ENCODE measurements around the gene ELMOD1.

Gene ELMOD1

DNA sequence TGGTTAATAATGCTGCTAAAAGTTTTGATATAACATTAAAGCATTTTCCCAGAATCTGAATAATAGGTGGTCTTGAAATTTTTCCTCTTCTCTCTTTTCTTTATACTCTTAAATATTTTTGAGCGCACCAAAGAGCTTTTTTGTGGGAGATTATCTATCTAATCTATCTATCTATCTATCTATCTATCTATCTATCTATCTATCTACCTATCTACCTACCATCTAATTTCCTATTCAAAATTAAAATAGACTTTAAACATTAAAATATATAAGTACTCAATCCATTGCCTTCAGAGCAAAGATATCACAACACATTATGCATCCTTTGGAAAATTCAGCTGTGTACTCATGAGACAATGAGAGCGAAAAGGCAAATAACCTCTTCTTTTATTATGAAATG is 55.8 kb downstream of the ELMOD1 start:
- no peak for DNase-seq (ENCODE audit: low spot score)

GRCh38 chr11:107648242-107648641 is 57.3 kb downstream of the ELMOD1 start:
- DNase-seq (ENCODE audit: low spot score) = no peak

DNA sequence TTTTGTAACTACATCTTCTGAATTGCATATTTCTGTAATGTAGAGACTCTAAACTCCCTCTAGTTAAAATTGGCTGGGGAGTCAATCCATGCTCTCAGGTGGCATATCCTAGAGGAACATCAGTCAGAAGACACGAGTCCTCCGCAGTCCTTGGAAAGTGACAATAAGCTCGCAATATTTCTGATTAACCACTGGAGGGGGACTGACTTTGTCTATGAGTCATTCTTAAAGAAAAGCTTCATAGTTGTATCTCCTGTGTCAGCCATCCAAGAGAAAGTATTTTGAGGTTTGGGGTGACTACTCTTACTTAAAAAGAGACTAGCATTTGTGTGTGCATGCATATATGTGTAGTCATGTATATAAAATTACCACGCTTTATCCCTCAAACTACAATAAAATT is 60.7 kb downstream of the ELMOD1 start:
- no peak for DNase-seq (ENCODE audit: low spot score)

DNA sequence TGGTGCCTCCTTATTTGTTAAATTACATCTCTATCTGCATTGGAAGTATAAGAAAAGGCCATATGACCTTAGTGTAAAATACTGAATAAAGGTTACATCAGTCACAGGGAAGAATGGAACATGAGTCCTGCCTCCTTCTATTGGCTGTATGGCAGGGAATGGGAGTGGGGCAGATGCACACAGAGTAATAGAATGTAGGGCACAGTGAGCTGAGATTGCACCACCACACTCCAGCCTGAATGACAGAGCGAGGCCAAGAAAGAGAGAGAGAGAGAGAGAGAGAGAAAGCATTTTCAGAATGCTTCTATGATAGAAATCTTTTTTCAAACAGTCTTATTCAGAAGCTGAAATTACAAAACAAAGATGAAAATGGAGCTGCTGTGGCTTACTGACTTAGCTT is 62.1 kb downstream of the ELMOD1 start:
- DNase-seq (ENCODE audit: low spot score) = no peak

- DNase-seq (ENCODE audit: low spot score) = no peak
Measured at GRCh38 chr11:107655602-107656001, 64.7 kb downstream of the ELMOD1 start.

- no peak for DNase-seq (ENCODE audit: low spot score)
Measured at GRCh38 chr11:107659310-107659709, 68.4 kb downstream of the ELMOD1 start.

GRCh38 chr11:107660066-107660465 is 69.1 kb downstream of the ELMOD1 start:
- no peak for DNase-seq (ENCODE audit: low spot score)

DNA sequence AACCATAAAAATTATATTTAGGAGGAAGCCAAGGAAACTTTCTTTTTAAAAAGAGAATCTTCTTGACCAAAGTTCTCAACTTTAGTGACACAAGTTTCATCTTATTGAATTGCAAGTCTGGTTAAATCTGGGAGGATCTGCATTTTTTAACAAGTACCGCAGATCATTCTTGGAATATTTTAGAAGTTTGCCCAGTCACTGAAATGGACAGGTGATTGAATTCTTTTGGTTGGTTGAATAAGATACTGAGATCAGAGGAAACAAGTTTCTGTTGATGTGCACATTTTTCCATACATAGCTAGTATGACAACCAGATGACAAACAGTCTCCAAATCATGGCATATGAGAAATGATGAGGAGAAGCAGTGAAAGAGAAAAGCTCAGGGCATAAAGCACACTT is 70.7 kb downstream of the ELMOD1 start:
- DNase-seq (ENCODE audit: low spot score) = no peak

DNA sequence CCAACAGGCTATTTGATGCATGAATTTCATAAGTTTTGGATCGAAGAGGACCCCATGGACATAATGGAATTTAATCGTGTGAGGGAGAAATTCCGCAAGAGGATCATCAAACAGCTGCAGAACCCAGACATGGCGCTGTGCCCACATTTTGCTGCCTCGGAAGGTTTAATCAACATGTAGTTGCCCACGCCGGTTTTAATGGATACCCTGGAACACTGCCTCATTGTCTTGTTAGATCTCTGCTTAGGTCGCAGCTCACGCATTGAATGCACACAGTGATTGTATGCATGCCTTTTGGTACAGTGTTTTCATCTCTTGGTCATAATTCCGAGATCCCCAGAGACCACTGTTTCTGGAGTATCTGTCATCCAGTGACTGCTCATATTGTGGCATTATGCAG is 74.1 kb downstream of the ELMOD1 start:
- no peak for DNase-seq (ENCODE audit: low spot score)

- no peak for DNase-seq (ENCODE audit: low spot score)
Measured at GRCh38 chr11:107666911-107667613, 76.1 kb downstream of the ELMOD1 start.

GRCh38 chr11:107669191-107669740 is 78.3 kb downstream of the ELMOD1 start:
- DNase-seq (ENCODE audit: low spot score) = no peak

- DNase-seq (ENCODE audit: low spot score) = no peak
Measured at GRCh38 chr11:107669893-107670601, 79.1 kb downstream of the ELMOD1 start.

- DNase-seq (ENCODE audit: low spot score) = no peak
Measured at GRCh38 chr11:107675902-107676301, 85.0 kb downstream of the ELMOD1 start.

- DNase-seq (ENCODE audit: low spot score) = no peak
Measured at GRCh38 chr11:107676336-107677057, 85.5 kb downstream of the ELMOD1 start.

DNA sequence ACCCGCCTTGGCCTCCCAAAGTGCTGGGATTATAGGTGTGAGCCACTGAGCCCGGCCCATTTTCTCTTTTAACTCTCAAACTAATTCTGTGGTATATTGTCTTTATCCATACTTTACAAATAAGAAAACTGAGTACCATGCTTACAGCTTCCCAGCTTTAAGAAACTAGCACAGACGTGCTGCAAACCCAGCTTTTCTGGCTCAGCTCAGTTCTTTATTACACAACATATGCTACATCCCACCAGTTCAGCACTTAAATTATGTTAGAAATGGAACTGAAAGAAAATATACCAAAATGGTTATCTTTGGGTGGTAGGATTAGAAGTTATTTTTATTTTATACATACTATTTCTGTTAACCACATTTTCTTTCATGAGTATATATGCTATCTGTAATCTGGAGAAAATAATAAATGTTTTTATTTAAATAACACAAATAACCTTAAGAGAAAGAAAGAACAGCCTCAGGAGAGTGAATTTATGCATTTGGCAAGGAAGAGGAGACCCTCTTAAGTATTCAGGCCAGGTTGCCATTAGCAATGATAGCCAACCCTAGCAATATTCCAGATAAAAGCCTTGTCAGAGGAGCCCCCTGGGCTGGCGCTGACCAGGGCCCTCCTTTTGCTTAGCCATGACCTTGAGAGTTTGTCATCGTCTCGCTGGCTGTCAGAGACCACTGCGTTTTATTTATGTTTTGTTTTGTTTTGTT is 87.1 kb downstream of the ELMOD1 start:
- no peak for DNase-seq (ENCODE audit: low spot score)

GRCh38 chr11:107678632-107678971 is 87.7 kb downstream of the ELMOD1 start:
- DNase-seq (ENCODE audit: low spot score) = no peak

- no peak for DNase-seq (ENCODE audit: low spot score)
Measured at GRCh38 chr11:107679255-107680024, 88.5 kb downstream of the ELMOD1 start.

DNA sequence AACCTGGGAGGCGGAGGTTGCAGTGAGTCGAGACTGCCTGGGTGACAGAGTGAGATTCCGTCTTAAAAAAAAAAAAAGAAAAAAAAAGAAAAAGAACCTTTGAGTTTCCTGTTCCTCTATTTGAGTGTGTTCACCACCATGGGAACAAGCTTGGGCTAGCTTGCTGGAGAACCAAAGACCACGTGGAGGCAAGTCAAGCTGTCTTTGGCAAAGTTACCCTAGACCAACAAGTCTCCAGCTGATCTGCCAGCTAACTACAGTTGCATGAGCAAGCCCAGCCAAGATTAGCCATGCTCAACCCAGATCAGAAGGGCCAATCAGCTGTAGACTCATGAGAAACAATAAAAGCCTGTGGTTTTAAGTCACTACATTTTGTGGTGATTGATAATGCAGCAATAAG is 91.2 kb downstream of the ELMOD1 start:
- no peak for DNase-seq (ENCODE audit: low spot score)

DNA sequence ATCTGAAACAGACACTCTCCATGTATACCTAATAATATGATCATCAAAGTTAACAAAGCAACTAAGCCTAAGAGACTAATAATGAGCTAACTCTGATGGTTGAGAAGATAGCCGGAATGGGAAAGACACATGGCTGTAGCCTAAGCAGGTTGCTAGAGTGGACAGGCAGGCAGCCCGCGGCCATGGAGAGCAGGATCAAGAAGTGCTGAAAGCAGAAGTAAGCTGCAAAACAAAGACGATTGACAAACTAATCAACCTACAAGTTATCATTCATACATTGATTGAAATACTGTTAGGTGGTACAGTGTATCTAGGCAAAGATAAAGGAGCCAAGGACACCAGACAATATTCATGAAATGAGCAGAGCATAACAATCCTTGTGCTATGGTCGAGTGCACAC is 91.6 kb downstream of the ELMOD1 start:
- DNase-seq (ENCODE audit: low spot score) = no peak

DNA sequence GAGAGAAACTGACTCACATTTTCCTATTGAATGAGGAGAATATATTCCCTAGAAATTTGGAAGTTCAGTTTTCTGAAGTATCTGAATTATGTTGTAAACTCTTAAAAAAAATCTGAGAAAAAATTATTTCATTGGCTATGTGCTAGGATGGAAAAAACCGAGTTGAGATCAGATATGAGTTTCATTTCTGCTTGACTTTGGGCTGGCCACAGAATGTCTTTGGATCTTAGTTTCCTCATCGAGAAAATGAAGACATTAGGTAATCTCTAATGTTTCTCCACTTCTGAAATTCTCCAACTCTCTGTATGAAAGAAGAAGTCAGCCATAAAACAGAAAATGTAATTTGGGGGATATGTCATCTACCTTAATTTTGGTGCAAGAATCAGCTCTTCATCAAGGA is 92.1 kb downstream of the ELMOD1 start:
- DNase-seq (ENCODE audit: low spot score) = no peak

GRCh38 chr11:107683807-107684206 is 92.9 kb downstream of the ELMOD1 start:
- peak; percentile 9 for DNase-seq (ENCODE audit: low spot score)
